ENCODE measurements around the gene PIGO. TPM values are rescaled to one million over a fixed set of nuclear protein-coding genes. Genes with fewer than 3 reads are reported as not detected.

The PIGO gene
- total RNA-seq, 1 experiment from 2014 or later = 21.6 TPM

- DNase-seq (ENCODE audit: low spot score) = no peak
- in situ Hi-C loops (cut with HindIII; ENCODE audit: low sequenced_read_pairs) = no loop called here
Measured at GRCh38 chr9:35042891-35043545, 53.4 kb downstream of the PIGO start.

- in situ Hi-C loops (cut with HindIII; ENCODE audit: low sequenced_read_pairs) = no loop called here
- no peak for DNase-seq (ENCODE audit: low spot score)
Measured at GRCh38 chr9:35042081-35042604, 54.2 kb downstream of the PIGO start.

Other genes with a start within 250 kb of the PIGO start
- not detected in 2 replicates for gene PHF24, start 138.3 kb downstream of the PIGO start, total RNA-seq (2014; rRNA removed; shearing (Covaris generic))
- 21.1 and 24.2 TPM in 2 replicates for gene DNAJB5, start 106.8 kb downstream of the PIGO start, total RNA-seq (2014; rRNA removed; shearing (Covaris generic))
- 295 and 352 TPM in 2 replicates for gene VCP, start 24.0 kb downstream of the PIGO start, total RNA-seq (2014; rRNA removed; shearing (Covaris generic))
- 50.2 and 53.4 TPM in 2 replicates for gene FANCG, start 16.6 kb downstream of the PIGO start, total RNA-seq (2014; rRNA removed; shearing (Covaris generic))
- 379 and 450 TPM in 2 replicates for gene STOML2, start 6.5 kb upstream of the PIGO start, total RNA-seq (2014; rRNA removed; shearing (Covaris generic))
- gene ATOSB, start 19.3 kb upstream of the PIGO start, total RNA-seq (2014; rRNA removed; shearing (Covaris generic)) = 4.1 and 7.4 TPM in 2 replicates
- 8.7 and 10.3 TPM in 2 replicates for gene UNC13B, start 65.4 kb upstream of the PIGO start, total RNA-seq (2014; rRNA removed; shearing (Covaris generic))

Measured in G401 (cell line).